Measurements from ENCODE around the gene ERLEC1. TPM values are rescaled to one million over a fixed set of nuclear protein-coding genes. Genes with fewer than 3 reads are reported as not detected.
"Not testable (repeated sequence)": the region's sequence is repeated elsewhere in the genome, so short reads cannot be mapped to it uniquely, and the experiment has no call there.

Gene ERLEC1
- total RNA-seq, 1 experiment from 2014 or later, result 21.6 TPM

DNA sequence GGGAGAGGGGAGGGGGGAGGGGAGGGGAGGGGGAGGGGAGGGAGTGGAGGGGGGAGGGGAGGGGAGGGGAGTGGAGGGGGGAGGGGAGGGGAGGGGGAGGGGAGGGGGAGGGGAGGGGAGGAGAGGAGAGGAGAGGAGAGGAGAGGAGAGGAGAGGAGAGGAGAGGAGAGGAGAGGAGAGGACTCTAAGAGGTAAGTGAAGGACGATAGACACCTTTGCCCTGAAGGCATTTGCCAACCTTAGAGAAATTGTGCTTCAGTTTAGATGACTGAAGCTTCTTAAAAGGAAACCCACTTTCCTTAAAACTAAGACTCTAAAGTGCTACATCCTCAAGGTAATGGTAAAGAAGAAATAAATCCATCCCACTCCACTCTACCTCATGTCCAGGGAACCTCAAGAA is 53.7 kb downstream of the ERLEC1 start:
- peaks cover 4 to 10% of the 10 kb centered on the region in 2 experiments; a peak in 2 of 5 replicates for H3K9me3 Mint-ChIP-seq
- no peak overlapping the region for H2BK20ac ChIP-seq (ENCODE audit: low read depth, low read length, poor library complexity, severe bottlenecking)
- H2AK5ac ChIP-seq (ENCODE audit: insufficient read length, low read length), result no peak overlapping the region
- H3K23me2 ChIP-seq (ENCODE audit: insufficient read length, low read depth, low read length, poor library complexity, severe bottlenecking), result no peaks in the 10 kb centered on the region
- H4K5ac ChIP-seq (ENCODE audit: insufficient read length, low read depth, low read length), result no peak overlapping the region
- H3K4me2 ChIP-seq (ENCODE audit: insufficient read depth, insufficient read length, low read length), result no peak overlapping the region
- no peaks in the 10 kb centered on the region for H3K79me2 ChIP-seq (ENCODE audit: insufficient read depth, low read length)
- no peaks in the 10 kb centered on the region for H4K20me1 ChIP-seq (ENCODE audit: control insufficient read depth, insufficient read depth, insufficient read length)
- no peaks in the 10 kb centered on the region for H3K4me1 ChIP-seq (ENCODE audit: insufficient read depth, low read length)
- H2BK15ac ChIP-seq (ENCODE audit: low read depth, low read length), result no peak overlapping the region
- no peaks in the 10 kb centered on the region for H3K9me3 ChIP-seq (ENCODE audit: control insufficient read depth, low read depth, low read length)
- H3K56ac ChIP-seq (ENCODE audit: insufficient read length, low read depth, low read length), result no peak overlapping the region
- H4K8ac ChIP-seq (replicated peaks; ENCODE audit: insufficient read length, low read depth, low read length), result no peak overlapping the region
- H3K36me3 Mint-ChIP-seq (ENCODE audit: insufficient read depth in 1 of 3, low read depth in 3 of 3), result peaks cover 0 to 2% (median 0%) of the 10 kb centered on the region in 3 experiments; a peak in 4 of 7 replicates
- no peak overlapping the region for H3K18ac ChIP-seq (ENCODE audit: insufficient read length, low read depth, low read length)
- TF ChIP-seq, protein P1, sequence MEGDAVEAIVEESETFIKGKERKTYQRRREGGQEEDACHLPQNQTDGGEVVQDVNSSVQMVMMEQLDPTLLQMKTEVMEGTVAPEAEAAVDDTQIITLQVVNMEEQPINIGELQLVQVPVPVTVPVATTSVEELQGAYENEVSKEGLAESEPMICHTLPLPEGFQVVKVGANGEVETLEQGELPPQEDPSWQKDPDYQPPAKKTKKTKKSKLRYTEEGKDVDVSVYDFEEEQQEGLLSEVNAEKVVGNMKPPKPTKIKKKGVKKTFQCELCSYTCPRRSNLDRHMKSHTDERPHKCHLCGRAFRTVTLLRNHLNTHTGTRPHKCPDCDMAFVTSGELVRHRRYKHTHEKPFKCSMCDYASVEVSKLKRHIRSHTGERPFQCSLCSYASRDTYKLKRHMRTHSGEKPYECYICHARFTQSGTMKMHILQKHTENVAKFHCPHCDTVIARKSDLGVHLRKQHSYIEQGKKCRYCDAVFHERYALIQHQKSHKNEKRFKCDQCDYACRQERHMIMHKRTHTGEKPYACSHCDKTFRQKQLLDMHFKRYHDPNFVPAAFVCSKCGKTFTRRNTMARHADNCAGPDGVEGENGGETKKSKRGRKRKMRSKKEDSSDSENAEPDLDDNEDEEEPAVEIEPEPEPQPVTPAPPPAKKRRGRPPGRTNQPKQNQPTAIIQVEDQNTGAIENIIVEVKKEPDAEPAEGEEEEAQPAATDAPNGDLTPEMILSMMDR (conservative IDR thresholded peaks at IDR 0.05), result no peak
- H3K14ac ChIP-seq (ENCODE audit: insufficient read depth, low read length), result no peak overlapping the region
- no peak overlapping the region for H3K27ac Mint-ChIP-seq
- no peak overlapping the region for H3K4ac ChIP-seq (ENCODE audit: low read depth, low read length)
- no peak overlapping the region for H2BK5ac ChIP-seq (ENCODE audit: insufficient read length, low read length)
- no CpG with 5 or more reads among the region's 1 CpG for WGBS (ENCODE audit: extremely low coverage, insufficient read length, low lambda C conversion rate)
- no peak overlapping the region for H3K27ac ChIP-seq (ENCODE audit: insufficient read length, low read depth, low read length)
- no peak overlapping the region for H3T11ph ChIP-seq (ENCODE audit: low read length)
- H4K91ac ChIP-seq (ENCODE audit: insufficient read length, low read depth, low read length), result no peak overlapping the region
- no peak overlapping the region for H3K4me3 Mint-ChIP-seq
- no peak overlapping the region for H2BK120ac ChIP-seq (ENCODE audit: low read depth, low read length, poor library complexity, severe bottlenecking)
- H3K9ac ChIP-seq (ENCODE audit: extremely low read depth, insufficient read length, low read length), result no peak overlapping the region
- H3K4me1 Mint-ChIP-seq, result no peaks in the 10 kb centered on the region
- H2AFZ ChIP-seq (ENCODE audit: low read length), result no peak overlapping the region
- no peaks in the 10 kb centered on the region for H3K27me3 ChIP-seq (ENCODE audit: insufficient read depth, low read length)
- H2BK12ac ChIP-seq (ENCODE audit: insufficient read length, low read depth, low read length), result no peak overlapping the region
- H3K79me1 ChIP-seq (ENCODE audit: insufficient read depth, low read depth, low read length, poor library complexity, severe bottlenecking), result no peaks in the 10 kb centered on the region
- H3K27me3 Mint-ChIP-seq (ENCODE audit: low read depth), result no peaks in the 10 kb centered on the region
- H3K23ac ChIP-seq (ENCODE audit: insufficient read length, low read depth, low read length), result no peak overlapping the region
- DNase-seq, result no peak

GRCh38 chr2:53841651-53842050 is 54.8 kb downstream of the ERLEC1 start:
- not testable (repeated sequence) for H3K23ac ChIP-seq (ENCODE audit: insufficient read length, low read depth, low read length); H4K5ac ChIP-seq (ENCODE audit: insufficient read length, low read depth, low read length); H3K27me3 Mint-ChIP-seq (ENCODE audit: low read depth); H3K9me3 Mint-ChIP-seq; H3K4ac ChIP-seq (ENCODE audit: low read depth, low read length); H3T11ph ChIP-seq (ENCODE audit: low read length); H3K27me3 ChIP-seq (ENCODE audit: insufficient read depth, low read length); H3K79me2 ChIP-seq (ENCODE audit: insufficient read depth, low read length); H3K4me2 ChIP-seq (ENCODE audit: insufficient read depth, insufficient read length, low read length); H4K8ac ChIP-seq (replicated peaks; ENCODE audit: insufficient read length, low read depth, low read length); H3K14ac ChIP-seq (ENCODE audit: insufficient read depth, low read length); H3K23me2 ChIP-seq (ENCODE audit: insufficient read length, low read depth, low read length, poor library complexity, severe bottlenecking); H3K18ac ChIP-seq (ENCODE audit: insufficient read length, low read depth, low read length); H3K27ac Mint-ChIP-seq; H3K79me1 ChIP-seq (ENCODE audit: insufficient read depth, low read depth, low read length, poor library complexity, severe bottlenecking); H3K4me1 ChIP-seq (ENCODE audit: insufficient read depth, low read length); H2BK12ac ChIP-seq (ENCODE audit: insufficient read length, low read depth, low read length); H3K4me3 Mint-ChIP-seq; H4K20me1 ChIP-seq (ENCODE audit: control insufficient read depth, insufficient read depth, insufficient read length); H2BK120ac ChIP-seq (ENCODE audit: low read depth, low read length, poor library complexity, severe bottlenecking); H3K56ac ChIP-seq (ENCODE audit: insufficient read length, low read depth, low read length); H2AK5ac ChIP-seq (ENCODE audit: insufficient read length, low read length); H4K91ac ChIP-seq (ENCODE audit: insufficient read length, low read depth, low read length); H2BK20ac ChIP-seq (ENCODE audit: low read depth, low read length, poor library complexity, severe bottlenecking); H3K36me3 Mint-ChIP-seq (ENCODE audit: insufficient read depth in 1 of 3, low read depth in 3 of 3); H2BK5ac ChIP-seq (ENCODE audit: insufficient read length, low read length); H2BK15ac ChIP-seq (ENCODE audit: low read depth, low read length); H3K9me3 ChIP-seq (ENCODE audit: control insufficient read depth, low read depth, low read length); H3K4me1 Mint-ChIP-seq; H3K9ac ChIP-seq (ENCODE audit: extremely low read depth, insufficient read length, low read length); DNase-seq; H3K27ac ChIP-seq (ENCODE audit: insufficient read length, low read depth, low read length); H2AFZ ChIP-seq (ENCODE audit: low read length)
- WGBS (ENCODE audit: extremely low coverage, insufficient read length, low lambda C conversion rate), result no CpG with 5 or more reads among the region's 7 CpGs
